T1000 (cell line): ENCODE measurements around the gene CCDC136.
A peak's percentile ranks its signal among the peaks of the same experiment; 100 is the strongest.

Experiments used
- DNase-seq: peaks from one replicate; lab custom pipeline; 2025; ENCODE audit warnings: mixed read lengths; lab: John Stamatoyannopoulos, UW

The CCDC136 gene

GRCh38 chr7:128862571-128863432 is 71.0 kb downstream of the CCDC136 start, which contains the start of gene ATP6V1F:
TSS of gene ATP6V1F (plus strand) at chr7:128862856. CDS start at chr7:128862905, 49 bp downstream.
- peak; percentile 91 for DNase-seq

GRCh38 chr7:128863433-128863989 is 71.7 kb downstream of the CCDC136 start:
- no peak for DNase-seq

- no peak for DNase-seq
Measured at GRCh38 chr7:128865303-128865702, 73.5 kb downstream of the CCDC136 start.

- no peak for DNase-seq
Measured at GRCh38 chr7:128865996-128866877, 74.5 kb downstream of the CCDC136 start.

- DNase-seq = no peak
Measured at GRCh38 chr7:128867241-128867640, 75.5 kb downstream of the CCDC136 start.

- no peak for DNase-seq
Measured at GRCh38 chr7:128867842-128868623, 76.3 kb downstream of the CCDC136 start.

GRCh38 chr7:128868624-128869137 is 76.9 kb downstream of the CCDC136 start:
- no peak for DNase-seq

- DNase-seq = no peak
Measured at GRCh38 chr7:128869138-128869943, 77.6 kb downstream of the CCDC136 start.

GRCh38 chr7:128869944-128870285 is 78.1 kb downstream of the CCDC136 start:
- no peak for DNase-seq

GRCh38 chr7:128871050-128871449 is 79.3 kb downstream of the CCDC136 start:
- DNase-seq = no peak
